Kidney (tissue), 14 donors: ENCODE data around the gene COL8A2. TPM values are rescaled to one million over a fixed set of nuclear protein-coding genes. Genes with fewer than 3 reads are reported as not detected.

ENCODE experiments used
- DNase-seq, 5 donors: peaks; one replicate each; pipeline ENCODE4 v3.0.0-alpha.2; 2013 to 2020
- FAIRE-seq: peaks from 2 replicates; lab custom pipeline; 2012; peaks lifted over from hg19 to GRCh38; lab: Jason Lieb, UNC
- H3K27ac ChIP-seq, 2 donors: one replicate each; pipeline ENCODE4 v1.7.0; 2013; ENCODE audit warnings: low read depth in 2 of 2, low read length in 2 of 2, inconsistent platforms in 1 of 2
- H3K27me3 ChIP-seq: one replicate; pipeline ENCODE4 v1.7.1; 2013; ENCODE audit warnings: low read length, inconsistent platforms; ENCODE audit not compliant: control insufficient read depth, insufficient read depth
- H3K36me3 ChIP-seq, 3 donors: one replicate each; pipeline versions ENCODE4 v1.7.0 to v1.7.1; 2013; ENCODE audit warnings: low read length in 3 of 3, control low read depth in 1 of 3, inconsistent platforms in 1 of 3; ENCODE audit not compliant: insufficient read depth in 3 of 3, control insufficient read depth in 2 of 3
- H3K4me1 ChIP-seq, 3 donors: one replicate each; pipeline versions ENCODE4 v1.7.0 to v1.7.1; 2013; ENCODE audit warnings: low read length in 3 of 3, inconsistent platforms in 1 of 3, low read depth in 1 of 3; ENCODE audit not compliant: control insufficient read depth in 2 of 3, insufficient read depth in 2 of 3
- H3K4me3 ChIP-seq, 3 donors: one replicate each; pipeline versions ENCODE4 v1.7.0 to v1.8.1; 2013; ENCODE audit warnings: low read length in 3 of 3, control low read depth in 1 of 3, inconsistent platforms in 1 of 3
- H3K9ac ChIP-seq, 3 donors: one replicate each; pipeline versions ENCODE4 v1.7.0 to v1.7.1; 2013; ENCODE audit warnings: low read length in 3 of 3, control low read depth in 1 of 3, inconsistent platforms in 1 of 3
- H3K9me3 ChIP-seq, 3 donors: one replicate each; pipeline versions ENCODE4 v1.7.0 to v1.7.1; 2013; ENCODE audit warnings: low read length in 3 of 3, control low read depth in 1 of 3, inconsistent platforms in 1 of 3; ENCODE audit not compliant: control insufficient read depth in 2 of 3, insufficient read depth in 1 of 3
- CTCF ChIP-seq: IDR thresholded peaks from 3 replicates; pipeline ENCODE4 v1.5.1; 2012; ENCODE audit warnings: mild to moderate bottlenecking, moderate library complexity, borderline replicate concordance; ENCODE audit not compliant: insufficient read depth; ENCODE audit errors: extremely low read depth
- intact Hi-C: fragments of 100-400 bp; cut with DNase I; formaldehyde crosslinking; loops from one replicate; pipeline ENCODE4 v1.11.1; 2022
- polyA plus RNA-seq: library from polyadenylated mRNA; stranded (reverse); fragments of 350-450 nt; fragmentation: Illumina TruSeq; extraction: RNeasy Lipid Tissue Mini Kit (QIAGEN cat#74804); gene quantifications from one replicate; pipeline ENCODE4 v1.2.3, GENCODE V29; 2014; ENCODE audit warnings: low read depth, low replicate concordance; ENCODE audit not compliant: insufficient read depth
- total RNA-seq: library from RNA; stranded (reverse); fragmentation: NEBNext Ultra II Directional; extraction: Animal tissue kit (Norgen Biotek cat#: 25700); gene quantifications from one replicate; pipeline ENCODE4 v1.2.1, GENCODE V29; 2021
- donor health status: control.
- donor health status: control.
- donor health status: control.
- donor health status: control.
- donor health status: control.
- donor health status: DM: yes; HTN: yes; CAD: no.
- donor health status: Normal renal cell carcinoma (clear cell type).

Gene COL8A2
- total and polyA plus RNA-seq, 2 donors from 2014 or later = 0.90 to 6.4 TPM

GRCh38 chr1:36088577-36089392 is 36.2 kb downstream of the COL8A2 start, which contains the start of gene ADPRS:
ADPRS (plus strand) TSS chr1:36088892; CDS start chr1:36088905, 13 bp downstream.
- H3K9me3 ChIP-seq = no peaks in the 10 kb centered on the region
- peaks cover 4 to 22% (median 15%) of the 10 kb centered on the region in 3 donors for H3K36me3 ChIP-seq
- H3K27me3 ChIP-seq = no peaks in the 10 kb centered on the region
- peak; percentile 89 to 97 (median 95) for DNase-seq
- peaks cover 0 to 13% (median 6%) of the 10 kb centered on the region in 3 donors for H3K4me1 ChIP-seq
- no peak for FAIRE-seq
- intact Hi-C loops = no loop called here
- peak within 1 kb of the TSS; percentile 68 to 97 (median 86) for H3K9ac ChIP-seq
- peak within 1 kb of the TSS; percentile 68 to 87 (median 80) for H3K4me3 ChIP-seq
- H3K27ac ChIP-seq = peak within 1 kb of the TSS; percentile 93 to 94
- TF ChIP-seq CTCF = peak; percentile 98

GRCh38 chr1:36088265-36088576 is 36.8 kb downstream of the COL8A2 start:
- Histone ChIP-seq H3K4me1 (peaks cover 0 to 9% (median 6%) of the 10 kb centered on the region in 3 donors), H3K9me3 (no peaks in the 10 kb centered on the region), H3K36me3 (peaks cover 4 to 16% (median 9%) of the 10 kb centered on the region in 3 donors), H3K9ac (peak overlapping the region; percentile 26 to 97 (median 35)), H3K27ac (peak overlapping the region; percentile 93 to 94), H3K4me3 (peak overlapping the region; percentile 68 to 87 (median 80)), H3K27me3 (no peaks in the 10 kb centered on the region)
- no peak for TF ChIP-seq CTCF
- intact Hi-C loops = no loop called here
- DNase-seq (no peak), FAIRE-seq (no peak)

- Histone ChIP-seq H3K36me3 (peaks cover 2 to 9% (median 2%) of the 10 kb centered on the region in 3 donors), H3K4me3 (no peak overlapping the region), H3K9ac (no peak overlapping the region), H3K27me3 (no peaks in the 10 kb centered on the region), H3K9me3 (no peaks in the 10 kb centered on the region), H3K4me1 (peaks cover 0 to 9% (median 6%) of the 10 kb centered on the region in 3 donors), H3K27ac (no peak overlapping the region)
- FAIRE-seq (no peak), DNase-seq (peak in 1 of 5 donors; percentile 81)
- no peak for TF ChIP-seq CTCF
- intact Hi-C loops = no loop called here
These were observed 37.5 kb downstream of the COL8A2 start for GRCh38 chr1:36087233-36088123.
